HG03159 (cell line): ENCODE measurements around the gene S100A11.

ENCODE experiments used
- ATAC-seq: cut with Tn5 transposase; IDR thresholded peaks from one replicate; pipeline ENCODE4 v1.9.1; 2021; ENCODE audit warnings: mild to moderate bottlenecking, moderate library complexity; ENCODE audit not compliant: unreplicated experiment

S100A11 gene

DNA sequence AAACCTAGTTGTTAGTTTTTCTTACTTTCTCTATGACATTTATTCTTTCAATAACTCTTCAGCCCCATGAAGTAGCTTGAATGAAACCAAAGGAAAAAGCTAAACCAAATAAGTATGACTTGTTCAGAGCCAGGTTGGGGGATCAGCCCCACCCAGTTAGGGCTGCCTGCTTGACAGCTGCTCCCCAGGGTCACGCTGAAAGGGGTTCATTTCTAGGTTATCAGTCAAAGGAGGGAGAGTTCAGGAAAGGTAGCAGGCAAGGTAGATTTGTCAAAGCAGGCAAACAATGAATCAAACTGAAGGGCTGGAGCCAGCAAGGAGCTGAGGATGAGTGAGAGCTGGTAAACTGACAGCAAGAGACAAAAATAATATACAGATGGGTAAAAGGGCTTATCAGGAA lies 3.1 kb upstream of the S100A11 start:
- ATAC-seq: no peak

DNA sequence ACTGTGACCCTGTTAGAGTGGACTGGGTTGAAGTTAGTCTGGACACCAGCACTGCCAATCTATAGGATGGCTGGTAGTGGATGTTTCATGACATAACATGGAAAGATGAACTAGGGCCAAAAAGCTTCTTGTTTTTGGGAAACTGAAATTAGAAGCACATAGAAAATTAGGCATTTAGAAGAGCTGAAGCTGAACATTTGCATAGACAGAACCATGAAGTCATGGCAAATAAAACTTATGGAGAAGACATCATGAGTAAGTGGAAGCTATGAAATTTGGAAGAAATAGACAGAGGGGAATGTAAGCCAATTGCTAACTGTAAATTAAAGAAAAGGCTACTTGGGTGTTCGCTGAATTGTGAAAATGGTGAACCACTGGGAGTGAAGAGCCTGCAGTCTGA lies 2.7 kb upstream of the S100A11 start:
- no peak for ATAC-seq

GRCh38 chr1:152038871-152039270 lies 2.1 kb upstream of the S100A11 start:
- no peak for ATAC-seq

DNA sequence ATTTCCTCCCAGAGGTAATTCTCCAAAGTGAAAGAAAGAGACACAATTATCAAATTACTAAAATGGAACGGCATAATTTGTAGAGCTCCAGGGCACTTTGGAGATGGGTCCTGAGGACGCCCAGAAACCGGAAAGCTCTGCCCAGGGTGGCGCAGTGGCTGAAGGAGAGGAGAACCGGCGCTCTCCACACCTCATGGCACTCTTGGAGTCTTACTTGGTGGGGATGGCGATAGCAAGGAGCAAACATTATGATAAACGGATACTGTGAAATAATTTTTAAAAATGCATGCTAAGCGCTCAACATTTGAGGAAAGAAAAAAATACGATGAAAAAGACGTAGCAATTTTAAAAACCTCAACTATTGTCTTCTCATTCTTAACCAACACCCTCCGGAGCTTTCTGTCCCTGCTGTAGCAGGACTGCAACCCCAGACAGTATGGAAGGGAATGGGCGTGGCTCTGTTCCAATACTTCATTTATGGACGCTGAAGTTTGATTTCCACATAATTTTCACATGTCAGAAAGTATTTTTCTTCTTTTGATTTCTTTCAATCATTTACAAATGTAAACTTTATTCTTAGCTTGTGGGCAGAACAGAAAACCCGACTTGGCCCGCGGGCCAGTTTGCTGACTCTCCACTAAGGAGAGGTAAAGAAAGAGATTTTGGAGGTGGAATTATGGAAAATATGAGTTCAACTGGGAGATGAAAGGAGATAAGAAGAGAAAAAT lies 1.1 kb downstream of the S100A11 start:
- ATAC-seq: no peak

- peak; percentile 54 for ATAC-seq
Measured at GRCh38 chr1:152034654-152035538, 1.9 kb downstream of the S100A11 start.

DNA sequence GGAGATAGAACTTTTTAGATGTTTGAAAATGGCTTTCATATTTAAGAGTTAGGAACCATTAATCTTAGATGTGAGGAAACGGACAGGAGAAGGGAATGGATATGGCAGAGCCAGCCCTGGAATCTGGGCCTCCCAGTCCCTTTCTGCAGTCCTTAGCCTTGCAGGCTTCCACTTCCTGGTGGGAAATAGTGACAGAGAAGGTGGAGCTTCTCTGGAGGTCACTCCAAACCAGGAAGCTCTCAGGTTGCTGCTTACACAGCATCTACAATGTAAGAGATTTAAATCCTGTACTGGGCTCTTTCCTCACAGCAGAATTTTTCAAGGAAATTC lies 2.5 kb downstream of the S100A11 start:
- peak; percentile 12 for ATAC-seq

DNA sequence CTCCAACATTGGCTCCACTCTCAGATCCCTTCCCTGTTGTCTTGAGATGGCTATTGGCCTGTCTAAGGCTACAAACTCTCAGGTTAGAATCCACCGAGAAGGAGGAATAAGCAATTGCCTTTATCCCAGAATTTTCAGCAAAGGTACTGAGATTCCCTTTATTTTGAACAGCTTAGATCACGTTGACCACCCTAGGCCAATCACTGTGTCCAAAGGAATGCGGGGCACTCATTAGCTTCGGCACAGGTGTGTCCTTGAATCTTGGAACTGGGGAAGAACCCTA lies 6.9 kb downstream of the S100A11 start:
- ATAC-seq: no peak

DNA sequence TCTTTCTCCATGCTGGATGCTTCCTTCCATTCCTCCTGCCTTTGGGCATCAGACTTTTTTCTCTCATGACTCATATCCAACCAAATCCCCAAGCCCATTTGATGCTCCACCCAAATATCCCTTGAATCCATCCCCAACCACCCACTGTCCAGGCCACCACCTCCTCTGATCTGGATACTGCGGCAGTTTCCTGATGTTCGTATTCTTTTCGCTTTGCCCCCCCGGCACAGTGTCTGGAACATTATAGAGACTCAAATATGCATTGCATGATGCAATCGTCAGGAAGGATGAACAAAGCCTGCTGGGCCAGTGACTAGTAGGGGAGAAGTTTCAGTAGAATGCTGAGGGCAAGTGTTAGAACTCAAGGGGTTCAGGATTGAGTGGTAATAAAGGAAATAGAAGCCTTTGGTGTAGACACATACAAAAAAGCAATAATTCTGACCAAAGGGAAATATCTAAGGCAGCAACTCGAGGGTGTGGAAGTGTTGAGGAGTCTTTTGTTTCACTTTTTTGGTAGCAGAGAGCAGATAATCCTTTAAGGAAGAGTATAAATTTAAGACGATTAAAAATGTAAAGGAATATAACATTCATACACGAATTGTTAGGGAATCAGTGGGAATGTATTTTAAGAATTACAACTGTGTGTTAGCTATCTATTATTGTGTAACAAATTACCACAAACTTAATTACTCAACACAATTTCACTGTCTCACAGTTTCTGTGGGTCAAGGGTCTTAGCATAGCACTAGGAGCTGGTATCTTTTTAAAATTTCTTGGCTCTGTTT lies 7.5 kb downstream of the S100A11 start:
- ATAC-seq: no peak

- no peak for ATAC-seq
Measured at GRCh38 chr1:152026895-152027294, 9.9 kb downstream of the S100A11 start.

DNA sequence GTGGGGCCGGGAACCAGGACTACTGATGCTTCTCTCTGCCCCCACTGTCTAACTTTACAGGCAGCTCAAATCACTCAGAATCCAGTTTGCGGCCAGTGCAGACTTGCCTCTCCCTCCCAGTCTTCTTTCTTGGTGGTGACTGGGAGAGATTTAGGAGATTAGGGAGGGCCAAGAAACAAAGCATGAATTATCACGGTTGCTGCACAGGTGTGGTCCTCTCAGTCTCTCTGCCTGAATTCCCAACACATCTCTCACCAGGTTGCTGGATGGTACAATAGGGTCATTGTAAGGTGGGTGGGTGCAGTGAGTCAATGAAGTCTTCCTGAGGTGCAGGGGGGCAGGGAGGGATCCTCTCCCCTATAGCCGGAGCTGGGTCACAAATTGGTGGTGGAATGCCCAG lies 12.6 kb downstream of the S100A11 start:
- ATAC-seq: no peak

- no peak for ATAC-seq
Measured at GRCh38 chr1:152023221-152023620, 13.6 kb downstream of the S100A11 start.

DNA sequence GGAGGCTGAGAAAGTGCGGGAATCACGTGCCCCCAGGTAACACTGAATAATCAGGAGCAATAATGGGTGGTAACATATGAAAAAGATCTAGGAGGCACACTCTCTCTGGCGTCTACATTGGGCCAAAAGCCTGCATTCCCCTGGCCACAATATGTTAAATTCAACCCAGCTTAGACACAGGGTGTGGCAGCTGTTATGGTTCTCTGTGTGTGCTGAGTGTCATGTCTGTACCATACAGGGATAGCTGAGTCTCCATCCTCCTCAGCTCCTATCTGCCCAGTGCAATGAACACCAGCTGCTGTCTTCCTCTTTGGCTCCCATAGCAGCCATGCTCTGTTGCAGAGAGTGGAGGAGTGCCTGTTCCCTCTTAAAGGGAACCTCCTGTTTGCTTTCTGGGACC lies 14.3 kb downstream of the S100A11 start:
- no peak for ATAC-seq

DNA sequence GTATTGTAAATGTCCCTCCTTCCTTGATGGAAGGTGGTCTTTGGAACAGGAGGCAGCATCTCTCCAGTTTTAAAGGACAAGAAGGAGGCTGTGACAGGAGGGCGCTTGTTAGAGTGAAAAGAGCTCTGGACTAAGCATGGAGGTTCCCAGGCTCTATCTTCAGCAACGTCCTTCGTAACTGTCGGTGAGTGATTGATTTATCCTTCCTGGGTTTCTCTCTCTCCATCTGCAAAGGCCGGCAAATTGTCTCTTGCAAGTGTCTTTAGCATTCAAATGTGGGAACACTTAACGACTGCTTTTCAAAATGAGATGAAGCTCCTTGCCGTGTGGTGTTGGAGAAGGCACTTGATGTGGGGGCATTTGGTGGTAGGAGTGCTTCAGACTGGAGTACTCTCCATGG lies 15.2 kb downstream of the S100A11 start:
- no peak for ATAC-seq

DNA sequence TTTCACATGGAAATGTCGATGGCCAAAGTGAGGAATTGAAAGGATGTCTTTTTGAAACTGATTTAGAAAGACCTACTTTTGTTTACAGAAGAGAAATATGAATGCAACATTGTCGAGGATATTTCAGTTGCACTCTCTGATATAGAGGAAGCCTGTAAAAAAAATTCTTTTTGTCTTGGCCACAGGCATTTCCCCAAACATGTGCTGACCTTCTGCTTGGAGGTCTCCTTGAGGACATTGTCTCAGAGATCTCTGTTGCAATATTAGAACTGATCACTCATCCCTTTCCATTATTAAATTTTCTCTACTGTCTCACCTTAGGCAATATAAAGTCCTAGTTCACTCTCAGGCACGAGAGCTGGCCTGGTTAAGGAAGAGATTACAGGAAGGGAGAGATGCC lies 16.0 kb downstream of the S100A11 start:
- no peak for ATAC-seq

- no peak for ATAC-seq
Measured at GRCh38 chr1:152018537-152018936, 18.3 kb downstream of the S100A11 start.

- ATAC-seq: no peak
Measured at GRCh38 chr1:152015766-152016165, 21.0 kb downstream of the S100A11 start.

DNA sequence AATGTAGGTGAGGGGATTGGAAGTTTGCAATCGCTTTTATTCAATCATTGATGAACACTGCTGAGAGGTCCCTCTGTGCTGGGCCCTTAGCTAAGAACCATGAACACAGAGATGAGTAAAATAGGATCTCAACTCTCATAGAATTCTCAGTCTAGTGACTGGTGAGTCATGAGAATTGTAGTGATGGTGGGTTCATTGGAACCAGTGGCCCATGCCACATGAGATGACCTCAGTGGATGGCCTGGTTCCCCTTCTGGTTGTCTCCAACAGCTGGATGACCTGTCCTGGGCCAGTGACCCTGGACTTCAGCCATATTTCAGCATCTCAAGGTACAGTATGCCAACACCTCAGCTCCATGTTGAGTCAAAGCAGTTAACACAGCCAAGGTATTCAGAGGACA lies 21.9 kb downstream of the S100A11 start:
- no peak for ATAC-seq

- ATAC-seq: no peak
Measured at GRCh38 chr1:152013664-152014237, 23.1 kb downstream of the S100A11 start.

GRCh38 chr1:152009691-152010090 lies 27.1 kb downstream of the S100A11 start:
- ATAC-seq: no peak

GRCh38 chr1:152007047-152007446 lies 29.8 kb downstream of the S100A11 start:
- no peak for ATAC-seq

- no peak for ATAC-seq
Measured at GRCh38 chr1:152005360-152005912, 31.4 kb downstream of the S100A11 start.
